HFF-Myc (cell line): ENCODE measurements around the gene COX7B.
"Not testable (repeated sequence)": the region's sequence is repeated elsewhere in the genome, so short reads cannot be mapped to it uniquely, and the experiment has no call there.

Experiments
- DNase-seq: peaks from one replicate; pipeline ENCODE4 v3.0.0-alpha.2; 2011; ENCODE audit warnings: low read depth; ENCODE audit errors: extremely low read depth
- H3K4me3 ChIP-seq: replicated peaks from 2 replicates; pipeline ENCODE4 v1.5.1; 2011; ENCODE audit warnings: low read depth, mild to moderate bottlenecking, control low read depth, low read length
- CTCF ChIP-seq: IDR thresholded peaks from 2 replicates; pipeline ENCODE4 v1.5.1; 2012; ENCODE audit warnings: mild to moderate bottlenecking, low read depth, low read length, control low read depth; ENCODE audit errors: missing control alignments

Gene COX7B

GRCh38 chrX:77901506-77901905 is 2.2 kb downstream of the COX7B start:
- no peak for TF ChIP-seq CTCF
- H3K4me3 ChIP-seq = peak overlapping the region; percentile 61
- no peak for DNase-seq

- TF ChIP-seq CTCF = peak; percentile 47
- peak within 1 kb of the TSS; percentile 61 for H3K4me3 ChIP-seq
- peak; percentile 61 for DNase-seq
These were observed 11.0 kb downstream of the COX7B start, which contains the start of gene ATP7A for GRCh38 chrX:77910108-77910840. Gene ATP7A (plus strand): TSS chrX:77910693. CDS start chrX:77971642, 60,949 bp downstream.

GRCh38 chrX:77917294-77917933 is 18.1 kb downstream of the COX7B start:
- no peak overlapping the region for H3K4me3 ChIP-seq
- no peak for TF ChIP-seq CTCF
- DNase-seq = no peak

GRCh38 chrX:77918568-77918967 is 19.3 kb downstream of the COX7B start:
- no peak for TF ChIP-seq CTCF
- DNase-seq = no peak
- H3K4me3 ChIP-seq = no peak overlapping the region

GRCh38 chrX:77919370-77919769 is 20.1 kb downstream of the COX7B start:
- not testable (repeated sequence) for DNase-seq, H3K4me3 ChIP-seq

GRCh38 chrX:77922787-77923186 is 23.5 kb downstream of the COX7B start:
- DNase-seq = no peak
- no peak overlapping the region for H3K4me3 ChIP-seq
- no peak for TF ChIP-seq CTCF

- H3K4me3 ChIP-seq = no peak overlapping the region
- DNase-seq = no peak
- no peak for TF ChIP-seq CTCF
These were observed 25.1 kb downstream of the COX7B start for GRCh38 chrX:77924320-77924859.
